H1 (cell line): ENCODE measurements around the gene MRPL1. TPM values are rescaled to one million over a fixed set of nuclear protein-coding genes. Genes with fewer than 3 reads are reported as not detected.

Experiments used
- CTCF ChIA-PET: fragments of 300-600 bp; sonication (Branson Sonifier 250); formaldehyde crosslinking; loops from one replicate; lab custom pipeline; 2021; ENCODE audit not compliant: partially characterized antibody; lab: Charles Lee
- POLR2A ChIA-PET: fragments of 300-600 bp; sonication (Branson Sonifier 250); formaldehyde crosslinking; loops from one replicate; lab custom pipeline; 2021; ENCODE audit warnings: inconsistent platforms; ENCODE audit not compliant: partially characterized antibody; lab: Charles Lee
- DNase-seq, 2 experiments: peaks; one replicate each; pipeline versions ENCODE4 v3.0.0 to v3.0.0-alpha.2; 2010 to 2022; ENCODE audit warnings: low spot score in 2 of 2, low read depth in 1 of 2, mixed read lengths in 1 of 2
- FAIRE-seq: peaks from 2 replicates; lab custom pipeline; 2011; peaks lifted over from hg19 to GRCh38; lab: Jason Lieb, UNC
- H2AFZ ChIP-seq: 2 replicates; pipeline ENCODE4 v1.8.1; 2012; ENCODE audit warnings: low read length, inconsistent platforms
- H2AK5ac ChIP-seq: 2 replicates; pipeline ENCODE4 v1.6.1; 2013; ENCODE audit warnings: low read depth, low read length
- H2BK120ac ChIP-seq: replicated peaks from 2 replicates; pipeline ENCODE3; 2013; ENCODE audit warnings: low read depth, low read length, inconsistent platforms
- H2BK12ac ChIP-seq: 2 replicates; pipeline ENCODE4 v1.6.1; 2013; ENCODE audit warnings: low read depth, low read length
- H2BK15ac ChIP-seq: 2 replicates; pipeline ENCODE4 v1.6.1; 2013; ENCODE audit warnings: low read length
- H2BK20ac ChIP-seq: 2 replicates; pipeline ENCODE4 v1.6.1; 2013; ENCODE audit warnings: low read length
- H2BK5ac ChIP-seq: 2 replicates; pipeline ENCODE4 v1.6.1; 2013; ENCODE audit warnings: low read depth, low read length
- H3K14ac ChIP-seq: 2 replicates; pipeline ENCODE4 v1.6.1; 2013; ENCODE audit warnings: inconsistent platforms; ENCODE audit not compliant: insufficient read length
- H3K18ac ChIP-seq: 2 replicates; pipeline ENCODE4 v1.6.1; 2013; ENCODE audit warnings: low read length; ENCODE audit errors: extremely low read depth
- H3K23ac ChIP-seq: 2 replicates; pipeline ENCODE4 v1.6.1; 2013; ENCODE audit warnings: inconsistent platforms; ENCODE audit not compliant: insufficient read length
- H3K23me2 ChIP-seq: 2 replicates; pipeline ENCODE4 v1.6.1; 2013; ENCODE audit warnings: low read depth, low read length
- H3K27ac ChIP-seq: 2 replicates; pipeline ENCODE4 v1.6.1; 2011; ENCODE audit warnings: low read depth, low read length, inconsistent platforms
- H3K27me3 ChIP-seq, 4 experiments: replicated peaks in 1 of 4; 1 replicate in 1 of 4; 2 replicates in 3 of 4; pipeline versions ENCODE4 v1.6.1 to v1.8.1; 2011 to 2013; ENCODE audit warnings: low read length in 3 of 4, mild to moderate bottlenecking in 3 of 4, inconsistent platforms in 2 of 4, mixed read lengths in 2 of 4, moderate library complexity in 1 of 4; ENCODE audit not compliant: control insufficient read depth in 3 of 4, insufficient read depth in 3 of 4; ENCODE audit errors: extremely low read depth in 1 of 4
- H3K36me3 ChIP-seq, 4 experiments: 2 replicates each; pipeline versions ENCODE4 v1.6.1 to v1.8.1; 2011 to 2013; ENCODE audit warnings: mild to moderate bottlenecking in 4 of 4, low read length in 3 of 4, moderate library complexity in 2 of 4, control low read depth in 1 of 4, inconsistent platforms in 1 of 4; ENCODE audit not compliant: insufficient read depth in 4 of 4, control insufficient read depth in 2 of 4
- H3K4ac ChIP-seq: replicated peaks from 2 replicates; pipeline ENCODE3; 2013; ENCODE audit warnings: low read length, low read depth, mixed read lengths, inconsistent platforms; ENCODE audit not compliant: insufficient read length
- H3K4me1 ChIP-seq, 4 experiments: replicated peaks in 1 of 4; 1 replicate in 1 of 4; 2 replicates in 3 of 4; pipeline versions ENCODE4 v1.6.1 to v1.8.1; 2011 to 2013; ENCODE audit warnings: low read length in 3 of 4, inconsistent platforms in 2 of 4, mixed read lengths in 1 of 4; ENCODE audit not compliant: insufficient read depth in 4 of 4, control insufficient read depth in 3 of 4
- H3K4me2 ChIP-seq, 2 experiments: 2 replicates each; pipeline versions ENCODE4 v1.6.1 to v1.8.1; 2011 to 2013; ENCODE audit warnings: low read depth in 2 of 2, low read length in 2 of 2, control low read depth in 1 of 2, inconsistent platforms in 1 of 2, mild to moderate bottlenecking in 1 of 2; ENCODE audit not compliant: insufficient read depth in 1 of 2
- H3K4me3 ChIP-seq, 4 experiments: fragments of 200-600, 300-600 bp in 1 of 4; sonication (generic), shearing (Covaris generic), sonication (Bioruptor Twin) in 1 of 4; 2 replicates each; pipeline versions ENCODE4 v1.5.1 to v1.8.1; 2011 to 2016; ENCODE audit warnings: low read length in 4 of 4, low read depth in 3 of 4, control low read depth in 2 of 4, inconsistent platforms in 2 of 4, mild to moderate bottlenecking in 2 of 4, mixed read lengths in 1 of 4, moderate library complexity in 1 of 4; ENCODE audit not compliant: insufficient read depth in 2 of 4; ENCODE audit errors: extremely low read depth in 1 of 4
- H3K56ac ChIP-seq: replicated peaks from 2 replicates; pipeline ENCODE3; 2013; ENCODE audit warnings: low read depth, mild to moderate bottlenecking, mixed read lengths, low read length, inconsistent platforms; ENCODE audit not compliant: insufficient read length
- H3K79me1 ChIP-seq: 2 replicates; pipeline ENCODE4 v1.6.1; 2013; ENCODE audit warnings: low read depth, low read length, control low read depth
- H3K79me2 ChIP-seq, 2 experiments: 2 replicates each; pipeline versions ENCODE4 v1.6.1 to v1.8.1; 2012 to 2013; ENCODE audit warnings: low read length in 2 of 2, mild to moderate bottlenecking in 2 of 2, inconsistent platforms in 1 of 2; ENCODE audit not compliant: insufficient read depth in 2 of 2, control insufficient read depth in 1 of 2
- H3K9ac ChIP-seq, 4 experiments: replicated peaks in 1 of 4; 1 replicate in 1 of 4; 2 replicates in 3 of 4; pipeline versions ENCODE4 v1.6.1 to v1.8.1; 2011 to 2013; ENCODE audit warnings: low read depth in 3 of 4, low read length in 3 of 4, control low read depth in 2 of 4, mild to moderate bottlenecking in 2 of 4, moderate library complexity in 2 of 4, inconsistent platforms in 1 of 4; ENCODE audit errors: extremely low read depth in 1 of 4
- H3K9me3 ChIP-seq, 2 experiments: 2 replicates each; pipeline versions ENCODE4 v1.6.1 to v1.8.1; 2012 to 2013; ENCODE audit warnings: mild to moderate bottlenecking in 2 of 2, moderate library complexity in 2 of 2, control low read depth in 1 of 2, inconsistent platforms in 1 of 2, low read depth in 1 of 2, low read length in 1 of 2, mixed read lengths in 1 of 2; ENCODE audit not compliant: insufficient read depth in 2 of 2
- H4K20me1 ChIP-seq, 2 experiments: replicated peaks in 1 of 2; 2 replicates each; pipeline versions ENCODE3 to v1.8.1; 2011 to 2013; ENCODE audit warnings: inconsistent platforms in 2 of 2, low read length in 2 of 2, mild to moderate bottlenecking in 1 of 2; ENCODE audit not compliant: insufficient read depth in 2 of 2, control insufficient read depth in 1 of 2
- H4K5ac ChIP-seq: 2 replicates; pipeline ENCODE4 v1.6.1; 2013; ENCODE audit warnings: low read length, low read depth, mixed read lengths, inconsistent platforms; ENCODE audit not compliant: insufficient read length
- H4K8ac ChIP-seq: 2 replicates; pipeline ENCODE4 v1.8.0; 2013; ENCODE audit warnings: mild to moderate bottlenecking, moderate library complexity, low read length, inconsistent platforms; ENCODE audit not compliant: insufficient read depth; ENCODE audit errors: extremely low read depth
- H4K91ac ChIP-seq: replicated peaks from 2 replicates; pipeline ENCODE3; 2013; ENCODE audit warnings: low read length, mixed read lengths, inconsistent platforms; ENCODE audit not compliant: insufficient read length
- BCL11A ChIP-seq, 2 experiments: IDR thresholded peaks; one replicate each; pipeline ENCODE4 v1.6.1; 2011; ENCODE audit warnings: low read depth in 2 of 2, low read length in 2 of 2, mild to moderate bottlenecking in 2 of 2
- CBX8 ChIP-seq: fragments of 300-800, 300-1000 bp; sonication (generic); IDR thresholded peaks from 2 replicates; pipeline ENCODE4 v1.7.1; 2016; ENCODE audit warnings: low read depth, low read length, borderline replicate concordance
- CHD2 ChIP-seq: IDR thresholded peaks from 2 replicates; pipeline ENCODE4 v1.6.1; 2012; ENCODE audit warnings: low read length, improper control_type of control experiment
- EGR1 ChIP-seq: IDR thresholded peaks from 2 replicates; pipeline ENCODE4 v1.6.1; 2011; ENCODE audit warnings: low read depth, low read length, borderline replicate concordance
- POLR2AphosphoS5 ChIP-seq: IDR thresholded peaks from 2 replicates; pipeline ENCODE4 v1.6.1; 2011; ENCODE audit warnings: low read depth, low read length
- RXRA ChIP-seq: IDR thresholded peaks from 2 replicates; pipeline ENCODE4 v1.6.1; 2011; ENCODE audit warnings: low read depth, mild to moderate bottlenecking, low read length, moderate library complexity; ENCODE audit not compliant: insufficient read depth
- polyA plus RNA-seq, 7 experiments: library from polyadenylated mRNA; depleted of rRNA in 3 of 7; stranded (reverse) in 5 of 7; unstranded in 2 of 7; fragments of >200 nt in 5 of 7; fragments of 200-250 nt in 2 of 7; gene quantifications; 1 replicate in 5 of 7; 2 replicates in 1 of 7; 4 replicates in 1 of 7; pipeline versions ENCODE4 v1.2.1 to v1.2.3, GENCODE V29; 2011 to 2013; ENCODE audit warnings: missing spikeins in 2 of 7, mixed read lengths in 2 of 7
- total RNA-seq: library from RNA; stranded (reverse); fragmentation: NEBNext Ultra II Directional; extraction: Animal tissue kit (Norgen Biotek cat#: 25700); gene quantifications from 2 replicates; pipeline ENCODE4 v1.2.1, GENCODE V29; 2021

MRPL1 gene
- total and polyA plus RNA-seq, 2 of the 8 experiments (the other 6 are each of a cell fraction or from before 2014, with no cell fraction given), result 9.6 to 37.0 TPM

- Histone ChIP-seq H4K91ac (no peak overlapping the region), H2BK5ac (no peak overlapping the region), H4K8ac (no peak overlapping the region)
- CTCF ChIA-PET, result interaction anchor here (1.7 kb wide), 1 partner anchor 10 kb away, joined by 5 read pairs; no protein-coding TSS in a partner anchor
- POLR2A ChIA-PET, result interaction anchor here (1.1 to 1.4 kb wide), 2 partner anchors 9 to 35 kb away, joined by 5 read pairs; partner anchors contain the start of genes CNOT6L and MRPL1
- TF ChIP-seq CBX8, result no peak
- no peak for TF ChIP-seq CHD2
- TF ChIP-seq EGR1, result no peak
- TF ChIP-seq RXRA, result no peak
- no peak for TF ChIP-seq BCL11A (IDR thresholded peaks at IDR 0.05; ENCODE audit: low read depth in 2 of 2, low read length in 2 of 2)
- TF ChIP-seq POLR2AphosphoS5, result no peak
- TF ChIP-seq, all 59 proteins: peak for 0
- Histone ChIP-seq H3K23ac (no peak overlapping the region), H4K5ac (no peak overlapping the region), H2AK5ac (no peak overlapping the region), H3K9ac (no peak overlapping the region), H2BK12ac (no peak overlapping the region), H3K4me3 (no peak overlapping the region), H3K9me3 (no peaks in the 10 kb centered on the region), H3K27ac (no peak overlapping the region), H4K20me1 (no peaks in the 10 kb centered on the region), H2BK120ac (no peak overlapping the region), H3K23me2 (no peaks in the 10 kb centered on the region), H3K4ac (no peak overlapping the region), H2AFZ (no peak overlapping the region), H3K79me1 (no peaks in the 10 kb centered on the region), H3K56ac (no peak overlapping the region), H3K4me2 (no peak overlapping the region), H3K14ac (no peak overlapping the region), H3K27me3 (no peaks in the 10 kb centered on the region), H2BK20ac (no peak overlapping the region), H3K36me3 (no peaks in the 10 kb centered on the region), H3K79me2 (no peaks in the 10 kb centered on the region), H3K18ac (no peak overlapping the region), H3K4me1 (no peaks in the 10 kb centered on the region), H2BK15ac (no peak overlapping the region)
- DNase-seq, result no peak
- FAIRE-seq, result no peak
Observed at GRCh38 chr4:77827343-77827742, 35.3 kb upstream of the MRPL1 start.
